Pulmonary artery endothelial cell (primary cell): Measurements from ENCODE around the gene SLC10A7. TPM values are rescaled to one million over a fixed set of nuclear protein-coding genes. Genes with fewer than 3 reads are reported as not detected.

Source experiments
- DNase-seq: peaks from one replicate; pipeline ENCODE4 v3.0.0-alpha.2; 2011; ENCODE audit warnings: low read depth, low spot score
- total RNA-seq: library from RNA; depleted of rRNA; stranded (reverse); fragments of >200 nt; gene quantifications from 2 replicates; pipeline ENCODE4 v1.2.3, GENCODE V29; 2014

Gene SLC10A7
- total RNA-seq, 1 donor from 2014 or later = 6.9 TPM

GRCh38 chr4:146311238-146311970, 210.3 kb downstream of the SLC10A7 start:
- DNase-seq = no peak

GRCh38 chr4:146310319-146311021, 211.3 kb downstream of the SLC10A7 start:
- no peak for DNase-seq

- DNase-seq = no peak
Observed at GRCh38 chr4:146308951-146309350, 212.8 kb downstream of the SLC10A7 start.

GRCh38 chr4:146302822-146303221, 218.9 kb downstream of the SLC10A7 start:
- no peak for DNase-seq

GRCh38 chr4:146299607-146300006, 222.1 kb downstream of the SLC10A7 start:
- no peak for DNase-seq

GRCh38 chr4:146294776-146295175, 227.0 kb downstream of the SLC10A7 start:
- no peak for DNase-seq

- DNase-seq = no peak
Observed at GRCh38 chr4:146292508-146292907, 229.2 kb downstream of the SLC10A7 start.

- no peak for DNase-seq
Observed at GRCh38 chr4:146291313-146291712, 230.4 kb downstream of the SLC10A7 start.

- DNase-seq = no peak
Observed at GRCh38 chr4:146288193-146288592, 233.5 kb downstream of the SLC10A7 start.

- no peak for DNase-seq
Observed at GRCh38 chr4:146285037-146285436, 236.7 kb downstream of the SLC10A7 start.

GRCh38 chr4:146283758-146284651, 237.7 kb downstream of the SLC10A7 start:
- DNase-seq = no peak

- no peak for DNase-seq
Observed at GRCh38 chr4:146282657-146283056, 239.1 kb downstream of the SLC10A7 start.

- DNase-seq = no peak
Observed at GRCh38 chr4:146278986-146279385, 242.8 kb downstream of the SLC10A7 start.

- DNase-seq = no peak
Observed at GRCh38 chr4:146275370-146275769, 246.4 kb downstream of the SLC10A7 start.

GRCh38 chr4:146274774-146275173, 247.0 kb downstream of the SLC10A7 start:
- no peak for DNase-seq

- no peak for DNase-seq
Observed at GRCh38 chr4:146273204-146273901, 248.4 kb downstream of the SLC10A7 start.

- no peak for DNase-seq
Observed at GRCh38 chr4:146271466-146271865, 250.3 kb downstream of the SLC10A7 start.

GRCh38 chr4:146269228-146269653, 252.5 kb downstream of the SLC10A7 start:
- no peak for DNase-seq

- no peak for DNase-seq
Observed at GRCh38 chr4:146267826-146268225, 253.9 kb downstream of the SLC10A7 start.

GRCh38 chr4:146265950-146266490, 255.7 kb downstream of the SLC10A7 start:
- DNase-seq = no peak

- no peak for DNase-seq
Observed at GRCh38 chr4:146263793-146264192, 257.9 kb downstream of the SLC10A7 start.
